Nephron progenitor cell (in vitro differentiated cells): ENCODE measurements around the gene SLAMF1.
A peak's percentile ranks its signal among the peaks of the same experiment; 100 is the strongest.

Experiments used
- DNase-seq: peaks from one replicate; pipeline ENCODE4 v3.0.0; 2021
- H3K27ac Mint-ChIP-seq: 2 replicates; pipeline ENCODE4 v1.8.0; 2021; ENCODE audit warnings: mild to moderate bottlenecking, moderate library complexity, mixed read lengths
- H3K27me3 Mint-ChIP-seq: 2 replicates; pipeline ENCODE4 v1.8.0; 2021; ENCODE audit warnings: mild to moderate bottlenecking, low read depth, mixed read lengths; ENCODE audit not compliant: poor library complexity
- H3K36me3 Mint-ChIP-seq: 2 replicates; pipeline ENCODE4 v1.8.0; 2021; ENCODE audit warnings: low read depth, mixed read lengths
- H3K4me1 Mint-ChIP-seq: 2 replicates; pipeline ENCODE4 v1.8.0; 2021; ENCODE audit warnings: mixed read lengths
- H3K4me3 Mint-ChIP-seq: 2 replicates; pipeline ENCODE4 v1.8.0; 2021; ENCODE audit warnings: mild to moderate bottlenecking, moderate library complexity, mixed read lengths
- H3K9me3 Mint-ChIP-seq: 2 replicates; pipeline ENCODE4 v1.8.0; 2021; ENCODE audit warnings: mild to moderate bottlenecking, moderate library complexity, mixed read lengths
- TF ChIP-seq, protein P1 (sequence below): fragments of 200-600 bp; sonication (generic); IDR thresholded peaks from 2 replicates; pipeline ENCODE4 v1.5.0; 2021; ENCODE audit warnings: antibody characterized with exemption

SLAMF1 gene

DNA sequence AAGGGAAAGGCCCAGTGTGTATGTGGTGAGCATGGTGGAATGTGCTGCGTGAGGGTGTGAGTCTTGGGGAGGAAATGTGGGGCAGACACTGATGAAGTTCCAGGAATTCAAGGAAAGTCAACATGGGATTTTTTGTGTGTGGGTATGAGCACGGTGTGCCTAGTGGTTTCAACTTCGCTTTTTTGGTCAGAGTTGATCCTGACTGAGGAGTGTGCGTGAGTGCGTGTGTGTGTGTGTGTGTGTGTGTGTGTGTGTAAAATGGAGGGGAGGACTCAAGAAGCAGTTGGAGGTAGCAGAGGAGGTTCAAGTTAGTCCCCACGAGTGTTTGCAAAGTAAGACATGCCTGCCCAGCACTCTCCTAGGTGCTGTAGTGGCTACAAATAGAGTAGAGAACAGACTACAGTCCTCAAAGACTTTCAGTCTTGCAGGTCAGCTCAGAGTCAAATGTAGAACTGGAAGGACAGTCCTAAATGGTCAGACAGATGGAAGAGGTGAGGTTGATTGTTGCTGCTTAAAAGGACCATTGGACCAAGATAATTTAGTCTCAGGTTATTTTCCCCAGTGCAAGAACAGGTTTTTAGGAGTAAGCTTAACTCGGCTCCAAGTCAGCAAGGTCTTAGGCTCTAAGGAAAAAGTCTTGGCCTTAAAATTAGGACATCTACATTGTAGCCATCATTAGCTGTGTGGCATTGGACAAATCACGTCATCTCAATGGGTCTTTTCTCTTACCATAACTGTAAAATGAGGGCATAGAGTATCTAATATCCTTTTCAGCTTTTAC is 25.0 kb downstream of the SLAMF1 start:
- TF ChIP-seq, protein P1, sequence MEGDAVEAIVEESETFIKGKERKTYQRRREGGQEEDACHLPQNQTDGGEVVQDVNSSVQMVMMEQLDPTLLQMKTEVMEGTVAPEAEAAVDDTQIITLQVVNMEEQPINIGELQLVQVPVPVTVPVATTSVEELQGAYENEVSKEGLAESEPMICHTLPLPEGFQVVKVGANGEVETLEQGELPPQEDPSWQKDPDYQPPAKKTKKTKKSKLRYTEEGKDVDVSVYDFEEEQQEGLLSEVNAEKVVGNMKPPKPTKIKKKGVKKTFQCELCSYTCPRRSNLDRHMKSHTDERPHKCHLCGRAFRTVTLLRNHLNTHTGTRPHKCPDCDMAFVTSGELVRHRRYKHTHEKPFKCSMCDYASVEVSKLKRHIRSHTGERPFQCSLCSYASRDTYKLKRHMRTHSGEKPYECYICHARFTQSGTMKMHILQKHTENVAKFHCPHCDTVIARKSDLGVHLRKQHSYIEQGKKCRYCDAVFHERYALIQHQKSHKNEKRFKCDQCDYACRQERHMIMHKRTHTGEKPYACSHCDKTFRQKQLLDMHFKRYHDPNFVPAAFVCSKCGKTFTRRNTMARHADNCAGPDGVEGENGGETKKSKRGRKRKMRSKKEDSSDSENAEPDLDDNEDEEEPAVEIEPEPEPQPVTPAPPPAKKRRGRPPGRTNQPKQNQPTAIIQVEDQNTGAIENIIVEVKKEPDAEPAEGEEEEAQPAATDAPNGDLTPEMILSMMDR, result no peak
- no peaks in the 10 kb centered on the region for H3K36me3 Mint-ChIP-seq
- peaks cover 4% of the 10 kb centered on the region for H3K9me3 Mint-ChIP-seq
- DNase-seq, result no peak
- no peak overlapping the region for H3K27ac Mint-ChIP-seq
- no peaks in the 10 kb centered on the region for H3K4me1 Mint-ChIP-seq
- H3K4me3 Mint-ChIP-seq, result no peak overlapping the region
- H3K27me3 Mint-ChIP-seq, result no peaks in the 10 kb centered on the region

DNA sequence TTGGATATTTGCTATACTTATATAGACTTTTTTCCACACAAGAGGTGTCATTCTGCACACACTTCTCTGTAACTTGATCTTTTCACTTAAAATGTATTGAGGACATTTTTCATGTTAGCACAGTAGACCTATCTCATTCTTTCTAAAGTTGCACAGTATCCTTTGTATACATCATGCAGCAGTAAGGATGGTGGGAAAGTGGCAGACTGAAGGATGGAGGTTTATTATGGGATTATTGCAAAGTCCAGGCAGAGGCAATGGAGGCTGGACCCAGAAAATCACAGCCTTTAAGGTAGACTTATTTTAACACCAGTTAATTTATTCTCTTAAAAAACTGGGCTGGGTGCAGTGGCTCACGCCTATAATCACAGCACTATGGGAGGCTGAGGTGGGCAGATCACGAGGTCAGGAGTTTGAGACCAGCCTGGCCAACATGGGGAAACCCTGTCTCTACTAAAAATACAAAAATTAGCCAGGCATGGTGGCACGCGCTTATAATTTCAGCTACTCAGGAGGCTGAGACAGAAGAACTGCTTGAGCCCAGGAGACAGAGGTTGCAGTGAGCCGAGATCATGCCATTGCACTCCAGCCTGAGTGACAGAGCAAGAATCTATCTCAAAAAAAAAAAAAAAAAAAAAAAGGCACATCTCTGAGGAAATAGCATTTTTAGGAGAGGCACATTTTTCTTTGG is 25.8 kb downstream of the SLAMF1 start:
- TF ChIP-seq, protein P1, result no peak

DNA sequence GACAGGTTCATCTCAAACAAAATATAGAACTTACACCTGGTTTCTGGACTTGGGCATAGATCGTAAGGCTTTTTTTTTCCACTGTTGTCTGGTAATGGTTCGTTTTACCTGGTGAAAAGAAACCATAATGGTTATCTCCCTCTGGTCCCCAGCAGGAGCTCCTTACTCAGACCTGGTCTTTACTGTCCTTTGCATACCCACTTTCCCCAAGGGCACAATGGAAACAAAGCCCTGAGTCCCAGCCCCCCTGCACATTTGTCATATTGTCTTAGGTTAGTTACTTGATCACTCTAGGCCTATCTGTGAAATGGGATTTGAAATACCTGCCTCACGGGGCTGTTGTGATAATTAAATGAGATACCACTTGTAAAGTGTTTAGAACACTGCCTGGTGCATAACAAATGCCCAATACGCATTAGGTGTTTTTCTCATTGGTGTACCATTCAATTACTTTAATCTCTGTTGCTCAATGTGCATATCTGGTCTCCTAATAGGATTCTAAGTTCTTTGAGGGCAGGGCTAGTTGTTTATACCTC is 27.0 kb downstream of the SLAMF1 start:
- TF ChIP-seq, protein P1, result no peak
- Mint-ChIP-seq H3K4me3 (no peak overlapping the region), H3K27ac (no peak overlapping the region), H3K9me3 (peaks cover 4% of the 10 kb centered on the region), H3K4me1 (no peaks in the 10 kb centered on the region), H3K36me3 (no peaks in the 10 kb centered on the region), H3K27me3 (no peaks in the 10 kb centered on the region)
- DNase-seq, result no peak

More for the DNA sequence above, 25.8 kb downstream of the SLAMF1 start:
- no peak overlapping the region for H3K4me3 Mint-ChIP-seq
- no peak overlapping the region for H3K27ac Mint-ChIP-seq
- no peaks in the 10 kb centered on the region for H3K4me1 Mint-ChIP-seq
- H3K36me3 Mint-ChIP-seq, result no peaks in the 10 kb centered on the region
- no peak for DNase-seq
- H3K27me3 Mint-ChIP-seq, result no peaks in the 10 kb centered on the region
- peaks cover 4% of the 10 kb centered on the region for H3K9me3 Mint-ChIP-seq

DNA sequence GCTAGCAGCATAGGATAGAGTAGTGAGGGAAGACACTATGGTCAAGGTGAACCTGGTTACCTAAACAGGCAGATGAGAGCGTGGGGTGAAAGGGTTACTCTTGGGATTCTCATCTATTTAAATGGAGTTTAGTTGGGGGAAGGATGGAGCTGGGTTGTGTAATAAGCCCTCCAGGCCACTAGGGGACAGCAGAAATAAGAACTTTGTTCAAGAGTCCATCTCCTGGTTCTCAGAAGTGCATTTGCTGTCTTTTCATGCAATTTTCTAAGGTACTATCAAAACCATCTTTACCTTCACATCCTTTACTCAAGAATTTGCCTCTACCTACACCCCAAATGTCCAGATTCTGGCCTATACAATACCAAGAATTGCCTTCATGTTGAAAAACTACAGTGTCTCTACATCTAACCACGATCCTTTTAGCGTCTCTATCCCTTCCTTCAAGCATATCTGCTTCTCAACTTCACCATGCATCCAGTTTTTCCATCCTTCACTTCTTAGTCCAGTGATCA is 28.0 kb downstream of the SLAMF1 start:
- no peak for DNase-seq
- no peak overlapping the region for H3K27ac Mint-ChIP-seq

DNA sequence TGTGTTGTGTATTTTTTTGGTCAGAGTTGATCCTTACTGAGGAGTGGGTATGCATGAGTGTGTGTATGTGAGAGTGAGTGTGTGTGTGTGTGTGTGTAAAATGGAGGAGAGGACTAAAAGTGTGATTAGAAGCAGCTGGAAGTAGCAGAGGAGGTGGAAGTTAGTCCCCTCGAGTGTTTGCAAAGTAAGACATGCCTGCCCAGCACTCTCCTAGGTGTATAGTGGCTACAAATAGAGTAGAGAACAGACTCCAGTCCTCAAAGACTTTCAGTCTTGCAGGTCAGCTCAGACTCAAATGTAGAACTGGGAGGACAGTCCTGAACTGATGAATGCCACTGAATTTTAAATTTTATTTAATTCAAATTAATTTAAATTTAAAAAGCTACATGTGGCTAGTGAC is 28.5 kb downstream of the SLAMF1 start:
- no peak for DNase-seq
- H3K9me3 Mint-ChIP-seq, result peaks cover 4% of the 10 kb centered on the region
- TF ChIP-seq, protein P1, result no peak
- no peaks in the 10 kb centered on the region for H3K36me3 Mint-ChIP-seq
- H3K27ac Mint-ChIP-seq, result no peak overlapping the region
- H3K27me3 Mint-ChIP-seq, result peaks cover 3% of the 10 kb centered on the region
- H3K4me3 Mint-ChIP-seq, result no peak overlapping the region
- H3K4me1 Mint-ChIP-seq, result no peaks in the 10 kb centered on the region

More for the DNA sequence above, 28.0 kb downstream of the SLAMF1 start:
- Mint-ChIP-seq H3K36me3 (no peaks in the 10 kb centered on the region), H3K27me3 (peaks cover 3% of the 10 kb centered on the region), H3K9me3 (peaks cover 4% of the 10 kb centered on the region), H3K4me1 (no peaks in the 10 kb centered on the region), H3K4me3 (no peak overlapping the region)
- TF ChIP-seq, protein P1, result peak; percentile 31
